ENCODE measurements around the gene SPINDOC.
"Not testable (repeated sequence)": the region's sequence is repeated elsewhere in the genome, so short reads cannot be mapped to it uniquely, and the experiment has no call there.

Gene SPINDOC

GRCh38 chr11:63785823-63786222 lies 27.4 kb upstream of the SPINDOC start:
- no peak for DNase-seq (ENCODE audit: low spot score)

DNA sequence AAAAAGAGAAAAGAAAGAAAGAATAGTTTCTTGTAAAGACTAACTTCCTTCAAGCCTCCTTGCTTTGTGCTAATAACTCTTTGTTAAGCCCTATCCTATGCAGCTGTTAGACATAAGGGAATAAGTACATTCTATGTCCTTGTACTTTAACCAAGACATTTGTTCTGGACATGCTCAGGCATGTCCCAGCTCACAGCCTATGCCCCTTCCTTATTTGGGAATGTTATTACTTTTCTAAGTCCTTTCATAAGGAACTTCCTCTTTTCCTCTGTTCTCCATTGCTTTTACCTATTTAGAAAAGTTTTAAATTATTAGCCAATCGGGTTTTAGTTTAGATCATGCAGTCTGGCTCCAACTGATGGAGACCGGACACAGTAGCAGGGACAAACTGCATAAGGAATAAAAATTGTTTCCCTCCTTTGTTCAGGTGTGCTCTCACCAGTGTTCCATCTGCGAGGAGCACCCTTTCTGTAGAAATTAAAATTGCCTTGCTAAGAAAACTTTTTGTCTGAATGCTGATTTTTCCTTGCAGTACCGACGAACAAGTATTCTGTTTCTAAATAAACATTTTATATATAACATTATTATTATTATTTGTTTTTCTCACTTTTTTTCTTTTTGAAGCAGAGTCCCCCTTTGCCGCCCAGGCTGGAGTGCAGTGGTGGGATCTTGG lies 21.6 kb upstream of the SPINDOC start:
- no peak for DNase-seq (ENCODE audit: low spot score)

DNA sequence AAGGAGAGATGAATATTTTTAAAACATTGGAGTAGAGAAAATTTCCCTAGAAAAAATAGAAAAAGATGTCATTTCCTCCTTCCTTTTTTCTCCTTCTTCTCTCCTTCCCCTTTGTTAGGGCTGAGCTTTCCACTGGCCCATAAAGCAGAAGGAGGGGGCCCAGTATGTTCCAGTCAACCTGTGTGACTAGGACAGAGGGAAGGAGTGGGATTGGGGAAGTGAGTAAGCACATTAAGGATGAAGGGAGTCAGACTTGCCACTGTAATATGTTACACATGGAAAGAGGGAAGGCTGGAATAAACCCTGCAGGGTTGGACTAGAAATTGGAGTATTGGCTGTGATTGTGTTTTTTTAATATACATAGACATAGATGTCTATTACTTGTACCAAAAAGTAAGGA lies 20.1 kb upstream of the SPINDOC start:
- DNase-seq (ENCODE audit: low spot score), result no peak

- DNase-seq (ENCODE audit: low spot score), result no peak
Measured at GRCh38 chr11:63795066-63795465, 18.2 kb upstream of the SPINDOC start.

GRCh38 chr11:63800921-63801320 lies 12.3 kb upstream of the SPINDOC start:
- DNase-seq (ENCODE audit: low spot score), result no peak

DNA sequence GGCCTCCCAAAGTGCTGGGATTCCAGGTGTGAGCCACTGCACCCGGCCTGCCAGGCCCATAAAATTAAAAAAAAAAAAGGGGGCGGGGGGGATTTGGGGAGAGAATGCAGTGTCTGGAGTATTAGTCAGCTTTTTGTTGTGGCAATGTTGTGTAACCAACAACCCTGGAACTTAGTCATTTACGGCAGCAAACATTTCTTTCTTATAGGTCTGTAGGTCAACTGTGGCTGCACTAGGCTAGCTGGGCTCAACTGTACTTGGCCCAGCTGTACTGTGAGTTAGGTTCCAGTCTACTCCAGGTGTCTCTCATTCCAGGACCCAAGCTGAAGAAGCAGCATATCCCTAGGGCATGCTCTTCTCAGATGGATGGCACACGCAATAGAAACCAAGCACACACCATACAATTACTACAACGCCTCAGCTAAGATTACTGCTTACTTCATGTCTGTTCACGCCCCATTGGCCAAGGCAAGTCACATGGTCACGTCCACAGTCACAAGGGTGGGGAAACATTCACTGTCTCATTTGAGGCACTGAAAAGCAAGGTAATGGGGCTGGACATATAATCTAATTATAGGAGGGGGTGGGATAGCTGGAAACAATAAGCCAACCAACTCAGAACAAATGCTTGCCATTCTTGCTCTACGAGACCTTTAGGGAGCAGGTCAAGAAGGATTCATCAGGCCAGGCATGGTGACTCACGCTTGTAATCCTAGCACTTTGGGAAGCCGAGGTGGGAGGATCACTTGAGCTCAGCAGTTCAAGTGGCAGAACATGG lies 10.4 kb upstream of the SPINDOC start:
- DNase-seq (ENCODE audit: low spot score), result peak; percentile 78

DNA sequence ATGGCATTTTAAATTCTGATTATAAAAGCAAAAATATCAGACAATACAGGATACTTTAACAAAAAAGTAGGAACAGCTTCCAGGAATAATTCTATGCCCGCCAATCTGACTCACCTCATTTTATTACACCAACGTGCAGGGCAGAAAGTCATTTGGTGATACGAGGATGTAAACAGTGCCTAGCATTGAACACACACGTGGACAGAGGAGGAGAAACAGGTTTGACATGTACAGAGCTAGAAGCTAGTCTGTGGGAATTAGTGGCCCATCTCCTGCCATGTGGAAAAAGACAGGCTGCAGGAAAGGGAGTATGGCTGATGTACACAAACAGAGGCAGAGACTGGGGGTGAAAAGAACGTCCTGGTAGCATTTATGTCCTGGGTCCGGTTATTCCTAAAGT lies 9.0 kb upstream of the SPINDOC start:
- DNase-seq (ENCODE audit: low spot score), result no peak

DNA sequence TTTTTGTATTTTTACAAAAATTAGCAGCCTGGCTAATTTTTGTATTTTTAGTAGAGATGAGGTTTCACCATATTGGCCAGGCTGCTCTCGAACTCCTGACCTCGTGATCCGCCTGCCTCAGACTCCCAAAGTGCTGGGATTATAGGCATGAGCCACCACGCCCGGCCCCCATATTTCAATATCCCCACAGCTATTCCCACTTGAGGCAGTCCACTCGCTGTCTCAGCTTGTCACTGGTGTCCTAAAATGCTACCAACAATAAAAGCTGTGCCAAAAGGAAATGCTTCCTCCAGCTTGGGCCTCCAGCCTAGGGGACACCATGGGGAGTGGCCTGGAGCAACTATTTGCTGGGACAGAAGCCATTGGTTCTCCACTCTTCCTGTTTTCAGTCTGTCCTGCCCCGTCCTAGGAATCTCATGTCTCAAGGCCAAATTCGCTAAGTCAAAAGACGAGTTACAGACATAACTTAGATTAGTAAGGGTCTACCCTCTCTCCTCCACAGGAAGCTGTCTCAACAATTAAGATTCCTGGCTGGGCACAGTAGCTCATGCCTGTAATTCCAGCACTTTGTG lies 7.3 kb upstream of the SPINDOC start:
- DNase-seq (ENCODE audit: low spot score), result no peak

- DNase-seq (ENCODE audit: low spot score), result not testable (repeated sequence)
Measured at GRCh38 chr11:63810383-63810782, 2.9 kb upstream of the SPINDOC start.

GRCh38 chr11:63811522-63811921 lies 1.7 kb upstream of the SPINDOC start:
- DNase-seq (ENCODE audit: low spot score), result no peak

- DNase-seq (ENCODE audit: low spot score), result peak; percentile 55
Measured at GRCh38 chr11:63813563-63814382, 517 bp downstream of the SPINDOC start.

GRCh38 chr11:63814383-63814736 lies 1.1 kb downstream of the SPINDOC start:
- DNase-seq (ENCODE audit: low spot score), result no peak

DNA sequence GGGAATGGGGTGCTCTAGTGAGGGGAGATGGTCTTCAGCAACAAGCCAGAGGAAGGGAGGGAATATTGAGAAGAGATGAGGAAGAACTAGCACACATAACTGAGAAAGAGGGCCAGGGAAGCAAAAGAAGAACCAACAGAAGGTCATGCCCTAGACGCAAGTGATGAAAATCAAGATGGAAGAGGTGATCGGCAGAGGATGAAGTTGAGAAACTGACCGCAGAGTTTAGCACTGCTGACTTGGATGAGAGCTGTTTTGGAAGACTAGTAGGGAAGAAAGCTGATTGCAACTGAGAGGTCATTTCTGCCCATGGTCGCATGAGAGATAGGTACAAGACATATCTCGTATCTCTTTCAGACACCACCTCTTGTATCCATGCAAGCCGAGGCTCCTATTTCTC lies 2.9 kb downstream of the SPINDOC start:
- DNase-seq (ENCODE audit: low spot score), result no peak

DNA sequence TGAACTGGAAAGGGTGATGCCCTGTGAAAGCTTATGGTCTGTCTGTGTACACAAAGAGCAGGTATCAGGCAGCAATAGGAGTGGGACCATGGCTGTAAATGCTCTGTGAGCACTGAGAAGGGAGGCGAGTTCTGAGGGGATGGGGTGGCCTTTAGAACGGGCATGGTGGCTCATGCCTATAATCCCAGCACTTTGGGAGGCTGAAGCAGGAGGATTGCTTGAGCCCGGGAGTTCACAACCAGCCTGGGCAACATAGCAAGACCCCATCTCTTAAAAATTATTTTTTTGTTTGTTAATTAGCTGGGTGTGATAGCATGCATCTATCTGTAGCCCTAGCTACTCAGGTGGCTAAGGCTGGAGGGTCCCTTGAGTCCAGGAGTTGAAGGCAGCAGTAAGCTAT lies 3.5 kb downstream of the SPINDOC start:
- no peak for DNase-seq (ENCODE audit: low spot score)

DNA sequence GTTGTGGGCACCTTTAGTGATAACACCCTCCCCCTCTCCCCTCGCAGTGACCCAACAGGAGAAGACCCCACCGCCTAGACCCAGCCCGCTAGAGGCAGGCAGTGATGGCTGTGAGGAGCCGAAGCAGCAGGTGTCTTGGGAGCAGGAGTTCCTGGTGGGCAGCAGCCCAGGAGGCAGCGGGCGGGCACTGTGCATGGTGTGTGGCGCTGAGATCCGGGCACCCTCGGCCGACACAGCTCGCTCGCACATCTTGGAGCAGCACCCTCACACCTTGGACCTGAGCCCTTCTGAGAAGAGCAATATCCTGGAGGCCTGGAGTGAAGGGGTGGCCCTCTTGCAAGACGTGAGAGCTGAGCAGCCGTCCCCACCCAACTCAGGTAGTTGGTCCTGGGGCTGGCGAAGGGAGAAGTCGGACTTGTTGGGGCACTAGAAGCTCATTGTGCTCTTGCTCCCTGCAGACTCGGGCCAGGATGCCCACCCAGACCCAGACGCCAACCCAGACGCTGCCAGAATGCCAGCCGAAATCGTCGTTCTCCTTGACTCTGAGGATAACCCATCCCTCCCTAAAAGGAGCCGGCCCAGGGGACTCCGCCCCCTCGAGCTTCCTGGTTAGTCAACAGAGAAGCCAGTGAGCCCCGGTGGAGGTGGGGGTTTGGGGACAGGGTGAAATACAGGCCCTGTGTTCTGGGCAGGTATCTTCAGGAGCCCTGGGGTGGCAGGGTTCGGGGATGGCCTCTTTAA lies 4.7 kb downstream of the SPINDOC start:
- DNase-seq (ENCODE audit: low spot score), result no peak

DNA sequence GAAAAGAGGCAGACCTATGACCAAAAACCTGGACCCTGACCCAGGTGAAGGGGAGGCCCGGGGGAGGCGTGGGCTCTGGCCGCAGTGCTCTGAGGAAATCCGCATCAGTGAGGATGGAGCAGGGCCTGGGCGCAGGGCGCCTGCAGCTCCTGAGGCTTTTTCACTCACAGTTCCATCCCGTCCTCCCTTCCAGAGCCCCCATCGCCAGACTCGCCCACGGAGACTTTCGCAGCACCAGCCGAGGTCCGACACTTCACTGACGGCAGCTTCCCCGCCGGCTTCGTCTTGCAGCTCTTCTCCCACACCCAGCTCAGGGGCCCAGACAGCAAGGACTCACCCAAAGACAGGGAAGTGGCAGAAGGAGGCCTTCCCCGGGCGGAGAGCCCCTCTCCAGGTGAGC lies 5.4 kb downstream of the SPINDOC start:
- no peak for DNase-seq (ENCODE audit: low spot score)

DNA sequence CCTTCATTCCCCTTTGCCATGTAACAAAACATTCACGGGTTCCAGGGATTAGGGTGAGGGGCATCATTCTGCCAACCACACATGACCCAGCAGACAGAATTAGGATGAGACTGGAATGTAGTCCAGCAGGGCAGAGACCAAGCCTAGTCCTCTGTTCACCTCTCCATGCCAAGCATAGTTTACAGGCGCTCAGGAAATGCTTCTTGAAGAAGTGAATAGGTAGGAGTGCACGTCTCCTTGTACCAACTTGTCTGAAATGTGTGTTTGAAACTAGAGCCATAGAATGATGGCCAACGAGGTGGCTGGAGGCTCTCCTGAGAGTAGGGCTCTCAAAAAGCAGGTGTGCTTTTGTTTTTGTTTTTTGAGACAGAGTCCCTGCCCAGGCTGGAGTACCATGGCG lies 8.2 kb downstream of the SPINDOC start:
- DNase-seq (ENCODE audit: low spot score), result no peak

DNA sequence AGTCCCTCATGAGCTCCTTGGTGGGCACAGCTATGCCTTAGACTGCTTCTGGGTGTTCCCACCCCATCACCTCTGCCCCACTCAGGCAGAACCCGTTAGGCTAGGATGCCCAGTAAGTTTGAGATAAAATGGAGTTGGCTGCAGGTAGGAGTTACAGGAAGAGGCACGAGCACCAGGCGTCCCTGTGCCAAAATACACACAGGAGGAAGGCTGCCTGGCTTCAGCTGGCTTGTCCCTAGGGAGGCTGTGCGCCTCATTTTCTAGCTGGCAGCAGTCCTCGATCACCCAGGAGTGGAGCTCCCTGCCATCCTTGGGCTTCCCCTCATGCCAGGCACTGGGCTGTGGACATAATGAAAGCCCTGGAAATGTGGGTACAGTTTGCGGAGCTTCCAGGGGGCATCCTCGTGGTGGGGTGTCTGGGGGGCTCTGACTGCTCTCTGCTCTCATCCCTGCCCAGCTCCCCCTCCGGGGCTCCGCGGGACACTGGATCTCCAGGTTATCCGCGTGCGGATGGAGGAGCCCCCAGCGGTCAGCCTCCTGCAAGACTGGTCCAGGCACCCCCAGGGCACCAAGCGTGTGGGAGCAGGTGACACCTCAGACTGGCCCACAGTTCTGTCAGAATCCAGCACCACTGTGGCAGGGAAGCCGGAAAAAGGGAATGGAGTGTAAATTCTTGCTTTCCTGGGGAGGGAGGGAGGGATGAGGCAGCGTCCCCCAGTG lies 13.4 kb downstream of the SPINDOC start:
- no peak for DNase-seq (ENCODE audit: low spot score)

DNA sequence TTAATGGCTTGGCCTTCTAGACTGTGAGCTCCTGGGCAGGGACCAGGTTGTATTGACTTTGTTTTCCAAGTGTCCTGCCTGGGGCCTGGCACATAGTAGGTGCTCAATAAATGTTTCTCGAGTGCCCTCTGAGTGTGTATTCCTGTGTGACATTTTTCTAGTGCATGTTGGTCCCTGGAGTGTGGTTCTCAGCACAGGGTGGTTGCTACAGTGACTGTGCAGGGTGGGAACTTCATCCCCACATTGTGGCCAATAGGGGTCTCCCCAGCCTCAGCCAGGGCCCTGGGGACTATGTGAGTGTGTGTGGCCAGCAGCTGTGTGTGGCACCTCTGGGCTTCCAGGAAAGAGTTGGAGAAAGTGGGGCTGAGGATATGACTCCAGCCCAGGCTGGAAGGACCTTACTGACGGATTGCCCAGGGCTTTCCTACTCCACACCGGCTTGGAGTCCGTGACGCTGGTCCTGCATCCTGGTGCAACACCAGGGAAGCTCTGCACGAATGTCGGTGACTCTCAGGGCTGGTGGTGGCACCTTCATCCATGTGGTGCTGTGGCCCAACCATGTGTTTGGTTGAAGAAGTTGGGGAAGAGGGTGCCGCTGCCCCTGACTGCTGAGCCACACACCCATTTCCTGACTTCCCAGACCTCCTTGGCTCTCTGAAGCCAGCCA lies 16.7 kb downstream of the SPINDOC start:
- peak; percentile 60 for DNase-seq (ENCODE audit: low spot score)

DNA sequence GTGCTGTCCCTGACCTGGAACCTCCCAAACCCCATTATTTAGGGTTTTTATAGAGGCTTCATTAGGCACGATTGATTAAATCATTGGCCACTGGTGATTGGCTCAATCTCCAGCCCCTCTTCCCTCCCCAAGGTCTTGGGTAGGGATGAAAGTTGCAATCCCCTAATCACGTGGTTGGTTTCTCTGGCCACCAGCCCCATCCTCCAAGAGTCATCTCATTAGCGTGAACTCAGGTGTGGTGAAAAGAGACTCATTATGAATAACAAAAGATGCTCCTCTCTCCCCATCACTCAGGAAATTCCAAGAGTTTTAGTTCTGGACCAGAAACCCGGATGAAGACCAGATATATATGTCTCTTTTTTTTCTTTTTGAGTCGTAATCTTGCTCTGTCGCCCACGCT lies 18.1 kb downstream of the SPINDOC start:
- no peak for DNase-seq (ENCODE audit: low spot score)

All from SK-N-DZ (cell line).